Hematopoietic multipotent progenitor cell treated with erythropoietin and hydrocortisone succinate and interleukin-3 and kit ligand, for 8 days (in vitro differentiated cells): ENCODE measurements around the gene HPD.
A peak's percentile ranks its signal among the peaks of the same experiment; 100 is the strongest.

Experiments
- DNase-seq: peaks from one replicate; pipeline ENCODE4 v3.0.0-alpha.2; 2015

Gene HPD

DNA sequence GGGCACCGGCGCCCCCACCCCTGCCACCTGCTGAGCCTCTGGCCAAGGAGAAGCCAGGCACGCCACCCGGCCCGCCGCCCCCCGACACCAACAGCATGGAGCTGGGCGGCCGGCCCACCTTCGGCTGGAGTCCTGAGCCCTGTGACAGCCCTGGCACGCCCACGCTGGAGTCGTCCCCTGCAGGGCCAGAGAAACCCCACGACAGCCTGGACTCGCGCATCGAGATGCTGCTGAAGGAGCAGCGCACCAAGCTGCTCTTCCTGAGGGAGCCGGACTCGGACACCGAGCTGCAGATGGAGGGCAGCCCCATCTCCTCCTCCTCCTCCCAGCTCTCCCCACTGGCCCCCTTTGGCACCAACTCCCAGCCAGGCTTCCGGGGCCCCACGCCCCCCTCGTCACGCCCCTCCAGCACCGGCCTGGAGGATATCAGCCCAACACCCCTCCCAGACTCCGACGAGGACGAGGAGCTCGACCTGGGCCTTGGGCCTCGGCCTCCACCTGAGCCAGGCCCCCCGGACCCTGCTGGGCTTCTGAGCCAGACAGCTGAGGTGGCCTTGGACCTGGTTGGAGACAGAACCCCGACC, 48.3 kb downstream of the HPD start:
- DNase-seq, result no peak

DNA sequence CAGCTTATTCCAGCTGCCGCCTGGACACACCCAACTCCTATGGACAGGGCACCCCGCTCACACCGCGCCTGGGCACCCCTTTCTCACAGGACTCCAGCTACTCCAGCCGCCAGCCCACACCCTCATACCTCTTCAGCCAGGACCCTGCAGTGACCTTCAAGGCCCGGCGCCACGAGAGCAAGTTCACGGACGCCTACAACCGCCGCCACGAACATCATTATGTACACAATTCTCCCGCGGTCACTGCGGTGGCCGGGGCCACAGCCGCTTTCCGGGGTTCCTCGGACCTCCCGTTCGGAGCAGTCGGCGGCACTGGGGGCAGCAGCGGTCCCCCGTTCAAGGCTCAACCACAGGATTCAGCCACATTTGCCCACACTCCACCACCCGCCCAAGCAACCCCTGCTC, 48.9 kb downstream of the HPD start:
- DNase-seq, result no peak

GRCh38 chr12:121808623-121809022, 50.0 kb downstream of the HPD start:
- no peak for DNase-seq

- no peak for DNase-seq
These were observed 50.9 kb downstream of the HPD start for GRCh38 chr12:121807642-121808347.

- DNase-seq, result no peak
These were observed 51.9 kb downstream of the HPD start for GRCh38 chr12:121806546-121807423.

- no peak for DNase-seq
These were observed 52.6 kb downstream of the HPD start for GRCh38 chr12:121806009-121806545.

GRCh38 chr12:121805171-121806008, 53.3 kb downstream of the HPD start:
- no peak for DNase-seq

DNA sequence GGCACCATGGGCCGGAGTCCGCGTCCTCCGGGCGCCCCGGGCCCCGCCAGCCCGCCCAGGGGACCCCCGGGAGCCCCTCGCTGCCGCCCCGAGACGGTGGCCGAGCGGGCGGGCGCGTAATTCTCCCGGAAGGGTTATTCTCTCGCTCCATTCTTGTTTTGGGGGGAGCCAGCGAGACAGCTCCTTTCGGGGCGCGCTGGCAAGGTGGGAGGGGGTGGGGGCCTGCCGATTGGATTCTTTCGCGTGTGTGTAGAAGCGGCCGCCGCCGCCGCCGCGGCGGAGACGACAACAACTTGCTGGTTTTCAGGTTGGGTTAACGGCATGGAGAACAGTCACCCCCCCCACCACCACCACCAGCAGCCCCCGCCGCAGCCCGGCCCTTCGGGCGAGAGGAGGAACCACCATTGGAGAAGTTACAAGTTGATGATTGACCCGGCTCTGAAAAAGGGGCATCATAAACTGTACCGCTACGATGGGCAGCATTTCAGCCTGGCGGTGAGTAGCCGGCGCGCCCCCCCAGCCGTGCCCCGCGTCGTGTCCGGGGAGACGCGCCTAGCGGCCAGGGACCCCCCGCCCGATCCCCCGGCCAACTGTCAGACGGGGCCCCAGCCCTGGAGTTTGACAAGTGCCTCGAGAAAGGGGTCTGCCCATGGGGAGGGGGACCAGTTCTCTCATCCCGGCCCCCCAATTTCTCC, 54.1 kb downstream of the HPD start:
- DNase-seq, result no peak

GRCh38 chr12:121803861-121804416, 54.7 kb downstream of the HPD start, which contains the start of gene SETD1B:
Gene SETD1B (plus strand): TSS chr12:121804009. CDS start chr12:121804738, 729 bp downstream.
- DNase-seq, result peak; percentile 78

- peak; percentile 97 for DNase-seq
These were observed 55.6 kb downstream of the HPD start for GRCh38 chr12:121802843-121803698.

DNA sequence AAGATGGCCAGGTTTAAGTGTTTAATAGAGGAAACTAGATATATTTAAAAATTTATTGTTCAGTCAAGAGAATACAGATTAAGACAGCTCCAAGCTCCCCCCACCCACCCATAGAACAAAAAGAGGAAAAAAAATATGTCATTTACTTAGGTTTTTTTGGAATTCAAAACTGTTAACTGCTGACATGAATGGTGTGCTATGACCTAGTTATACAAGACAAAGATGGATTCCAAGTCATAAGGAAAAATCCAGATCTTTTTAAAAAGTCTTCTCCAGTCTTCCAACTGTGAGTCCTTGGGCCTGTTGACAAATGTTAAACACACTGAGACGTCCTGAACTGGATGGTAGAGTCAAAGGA, 56.2 kb downstream of the HPD start:
- DNase-seq, result no peak

DNA sequence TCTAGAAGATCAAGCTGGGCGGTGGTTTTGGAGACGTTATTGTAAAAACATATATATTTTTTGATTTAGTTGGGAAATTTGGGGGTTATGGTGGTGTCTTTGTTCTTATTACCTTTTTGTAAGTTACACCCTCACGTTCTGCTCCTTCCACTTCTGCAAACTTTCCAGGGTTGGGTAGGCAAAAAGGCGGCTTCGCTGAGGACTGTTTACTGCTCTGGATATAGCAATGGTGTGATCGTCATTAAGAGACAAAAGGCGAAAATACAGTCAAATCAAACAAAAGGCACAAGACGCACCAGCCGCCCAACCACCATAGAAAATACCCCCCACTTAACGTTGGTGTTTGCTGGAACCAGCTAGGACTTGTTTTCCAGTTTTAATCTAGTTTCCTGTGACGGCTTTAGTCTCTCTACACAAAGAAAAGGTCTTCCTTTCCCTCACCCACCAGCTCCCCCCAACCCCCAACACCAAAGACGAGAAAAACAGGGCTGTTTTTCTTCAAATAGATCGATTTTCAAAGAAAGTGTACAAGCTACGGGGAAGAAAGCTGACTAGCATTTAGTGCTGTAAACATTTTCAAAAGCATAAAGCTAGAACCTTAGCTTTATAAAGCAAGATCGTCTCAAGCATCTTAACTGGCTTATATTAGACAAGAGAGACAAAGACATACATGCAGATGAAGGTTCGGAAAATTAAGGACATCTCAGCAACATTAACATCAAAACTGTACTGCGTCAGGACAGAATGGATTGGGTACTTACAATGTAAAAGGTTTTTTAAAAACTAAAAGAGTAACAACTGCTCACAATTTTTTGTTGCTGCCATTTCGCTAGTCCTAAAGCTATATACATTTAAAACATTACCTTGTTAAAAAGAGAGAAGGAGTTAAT, 56.8 kb downstream of the HPD start:
- peak; percentile 73 for DNase-seq

GRCh38 chr12:121800694-121801594, 57.7 kb downstream of the HPD start:
- peak; percentile 73 for DNase-seq

DNA sequence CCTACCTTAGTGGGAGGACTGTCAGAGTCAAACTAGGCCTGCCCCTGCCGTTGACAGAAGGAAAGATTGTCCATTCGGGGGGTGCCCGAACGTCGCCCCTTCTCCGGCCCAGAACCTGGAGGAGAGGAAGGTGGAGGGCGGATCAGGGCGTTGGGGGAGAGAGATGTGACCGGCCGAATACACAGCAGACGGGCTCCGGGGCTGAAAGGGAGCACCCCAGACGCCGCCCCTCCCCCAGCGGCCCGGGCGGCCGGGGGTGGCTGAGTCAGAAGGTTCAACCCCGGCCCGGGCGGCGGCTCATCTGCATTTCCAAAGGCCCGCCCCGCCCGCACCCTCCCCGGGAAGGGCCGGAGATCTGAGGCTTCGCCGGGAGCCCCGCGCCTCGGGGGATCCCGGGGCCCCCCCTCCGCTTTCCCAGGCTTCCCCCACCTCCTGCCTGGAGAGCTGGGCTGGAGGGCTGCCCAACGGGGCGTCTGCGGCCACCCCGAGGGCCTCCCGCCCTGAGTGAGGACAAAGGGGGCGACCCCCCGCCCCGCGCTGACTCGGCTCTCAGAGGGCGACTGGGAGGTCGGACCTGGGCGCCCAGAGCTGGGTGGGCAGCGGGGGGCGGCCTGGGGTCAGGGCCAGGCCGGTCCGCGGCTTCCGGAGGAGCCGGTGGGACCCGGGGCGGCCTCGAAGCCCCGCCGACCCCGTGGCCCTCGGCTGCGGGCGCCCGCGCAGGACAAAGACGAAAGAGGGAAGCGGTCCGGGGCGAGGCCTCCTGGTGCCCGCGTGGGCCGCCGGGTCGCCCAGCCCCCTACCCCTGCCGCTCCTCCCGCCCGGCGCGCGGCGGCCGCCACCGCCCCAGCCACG, 58.6 kb downstream of the HPD start:
- DNase-seq, result peak; percentile 85

- DNase-seq, result peak; percentile 81
These were observed 59.4 kb downstream of the HPD start for GRCh38 chr12:121799156-121799841.

- DNase-seq, result no peak
These were observed 59.9 kb downstream of the HPD start for GRCh38 chr12:121798787-121799155.
